ENCODE results near the gene GATAD2B. TPM values are rescaled to one million over a fixed set of nuclear protein-coding genes. Genes with fewer than 3 reads are reported as not detected.
"Not testable (repeated sequence)": the region's sequence is repeated elsewhere in the genome, so short reads cannot be mapped to it uniquely, and the experiment has no call there.

GATAD2B gene
- total RNA-seq, 1 donor from 2014 or later = 70.1 TPM

GRCh38 chr1:153770797-153771196, 152.0 kb downstream of the GATAD2B start:
- intact Hi-C loops (cut with micrococcal nuclease) = no loop called here

GRCh38 chr1:153769221-153769620, 153.6 kb downstream of the GATAD2B start:
- intact Hi-C loops (cut with micrococcal nuclease) = no loop called here

DNA sequence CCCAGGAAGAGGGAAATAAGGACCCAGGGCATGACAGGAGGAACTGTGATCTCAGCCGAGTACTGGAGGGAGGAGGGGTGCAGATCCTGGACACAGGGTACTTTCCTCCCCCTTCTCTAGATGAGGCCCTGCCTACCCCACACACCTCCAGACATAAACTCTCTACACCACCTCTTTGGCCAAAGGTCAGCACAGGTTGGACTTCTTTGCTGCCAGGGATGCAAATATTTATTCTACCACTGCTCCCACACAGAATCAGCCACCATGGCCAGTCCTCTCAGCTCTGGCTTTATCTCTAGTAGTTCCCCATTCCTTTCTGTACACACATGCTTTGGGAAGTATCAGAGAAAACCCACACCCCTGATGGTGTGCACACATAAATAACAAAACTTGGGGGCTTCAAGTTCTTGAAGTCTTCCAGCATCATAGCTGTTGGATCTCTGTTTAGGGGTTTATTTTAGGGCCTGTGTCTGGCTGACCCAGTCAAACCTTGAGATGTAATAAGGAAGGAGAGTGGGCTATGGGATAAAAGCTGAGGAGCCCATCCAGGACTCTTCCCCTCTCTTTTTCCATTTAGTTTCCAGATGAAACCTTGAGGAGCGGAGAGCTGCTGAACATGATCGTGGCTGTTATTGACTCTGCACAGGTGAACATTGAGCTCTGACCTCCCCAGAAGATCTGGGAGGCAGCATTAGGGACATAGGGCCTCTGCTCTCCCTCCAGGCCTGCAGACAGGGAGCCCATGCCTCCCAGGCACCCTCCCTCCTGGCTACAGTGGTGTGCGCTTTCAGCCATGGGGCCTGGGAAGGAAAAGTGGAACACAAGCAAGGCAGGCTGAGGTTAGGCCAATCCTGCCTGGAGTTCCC, 154.2 kb downstream of the GATAD2B start:
- intact Hi-C loops (cut with micrococcal nuclease) = no loop called here

DNA sequence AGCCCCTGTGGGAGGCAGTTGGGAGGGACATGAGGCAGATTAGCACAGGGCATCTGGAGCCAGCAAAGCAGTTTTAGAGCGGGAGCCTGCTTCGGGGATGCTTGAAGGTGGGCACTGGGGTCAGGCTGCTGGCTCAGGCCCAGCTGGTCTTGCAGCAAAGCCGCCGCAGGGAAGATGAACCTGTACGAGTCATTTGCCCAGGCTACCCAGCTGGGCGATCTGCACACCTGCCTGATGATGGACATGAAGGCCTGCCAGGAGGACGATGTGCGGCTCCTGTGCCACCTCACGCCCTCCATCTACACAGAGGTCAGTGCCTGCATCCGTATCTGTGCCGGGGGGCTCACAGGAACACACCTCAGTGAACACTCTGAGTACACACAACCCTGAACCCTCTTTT, 155.3 kb downstream of the GATAD2B start:
- intact Hi-C loops (cut with micrococcal nuclease) = no loop called here

GRCh38 chr1:153766663-153767062, 156.1 kb downstream of the GATAD2B start:
- intact Hi-C loops (cut with micrococcal nuclease) = not testable (repeated sequence)

DNA sequence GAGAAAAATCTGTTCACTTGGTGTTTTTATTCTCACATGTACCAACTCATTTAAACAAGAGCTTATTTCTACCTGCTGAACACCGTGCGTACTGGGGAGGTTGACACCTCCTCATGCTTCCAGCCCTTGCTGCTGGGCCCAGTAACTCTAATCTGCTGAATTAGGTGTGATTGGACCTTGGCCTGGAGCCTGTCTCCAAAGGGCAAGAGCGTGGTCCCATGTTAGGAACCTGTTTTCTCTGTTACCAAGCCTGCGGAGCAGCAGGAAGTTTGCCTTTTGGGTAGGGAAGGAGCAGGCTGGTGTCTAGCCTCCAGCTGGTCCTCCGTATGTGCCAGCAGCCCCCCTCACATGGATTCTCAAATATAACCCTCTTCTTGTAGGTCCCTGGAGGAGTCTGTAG, 158.5 kb downstream of the GATAD2B start:
- intact Hi-C loops (cut with micrococcal nuclease) = no loop called here

DNA sequence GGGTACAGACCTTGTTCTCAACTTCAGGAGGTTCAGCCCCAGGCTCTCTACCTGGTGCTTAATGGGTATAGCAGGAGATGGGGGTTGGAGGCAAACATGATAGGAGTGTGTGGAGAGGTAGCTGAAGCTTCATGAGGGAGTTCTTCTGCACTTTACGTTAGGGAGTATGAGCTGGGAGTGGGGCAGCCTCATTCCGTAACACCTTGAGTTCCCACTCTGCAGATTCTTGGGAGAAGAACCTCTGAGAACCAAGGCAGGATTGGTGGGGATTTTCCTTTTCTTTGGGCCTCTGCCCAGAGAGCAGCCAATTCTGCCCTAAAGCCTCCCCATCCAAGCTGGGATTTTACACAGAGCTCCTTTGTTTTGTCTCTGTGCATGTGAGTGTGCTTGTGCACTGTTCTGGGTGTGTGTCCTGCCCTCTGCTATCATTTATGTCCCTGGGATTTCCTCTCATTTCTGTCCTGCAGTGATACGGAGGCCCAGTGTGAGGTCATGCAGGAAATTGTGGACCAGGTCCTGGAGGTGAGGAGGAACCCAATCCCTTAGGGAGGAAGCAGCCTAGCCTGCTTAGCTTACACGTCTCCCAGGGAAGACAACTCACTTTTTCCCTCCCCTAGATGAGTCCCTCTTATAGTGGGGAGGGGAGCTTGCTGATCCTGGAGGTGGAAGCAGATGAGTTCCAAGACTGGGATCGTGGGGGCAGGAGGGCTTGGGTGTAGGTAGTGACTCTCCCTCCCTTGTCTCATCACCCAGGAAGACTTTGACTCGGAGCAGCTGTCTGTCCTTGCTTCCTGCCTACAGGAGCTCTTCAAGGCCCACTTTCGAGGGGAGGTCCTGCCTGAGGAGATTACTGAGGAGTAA, 159.2 kb downstream of the GATAD2B start:
- intact Hi-C loops (cut with micrococcal nuclease) = no loop called here

GRCh38 chr1:153760440-153760839, 162.3 kb downstream of the GATAD2B start:
- intact Hi-C loops (cut with micrococcal nuclease) = no loop called here

Other genes starting within 250 kb of the GATAD2B start
- gene NPR1, start 244.3 kb downstream of the GATAD2B start, total RNA-seq = not detected in 2 replicates
- gene INTS3, start 194.9 kb downstream of the GATAD2B start, total RNA-seq = 60.6 and 64.4 TPM in 2 replicates
- gene SLC27A3, start 147.6 kb downstream of the GATAD2B start, total RNA-seq = 21.0 and 22.5 TPM in 2 replicates
- gene DENND4B, start 23.7 kb upstream of the GATAD2B start, total RNA-seq = 170 and 173 TPM in 2 replicates
- 103 and 107 TPM in 2 replicates for gene CRTC2, start 35.6 kb upstream of the GATAD2B start, total RNA-seq
- 64.2 and 65.1 TPM in 2 replicates for gene SLC39A1, start 40.6 kb upstream of the GATAD2B start, total RNA-seq
- 6.1 and 6.2 TPM in 2 replicates for gene CREB3L4, start 44.9 kb upstream of the GATAD2B start, total RNA-seq
- 145 and 146 TPM in 2 replicates for gene JTB, start 54.7 kb upstream of the GATAD2B start, total RNA-seq
- gene RAB13, start 63.4 kb upstream of the GATAD2B start, total RNA-seq = 1.3 and 1.7 TPM in 2 replicates
- 1,743 and 1,866 TPM in 2 replicates for gene RPS27, start 67.8 kb upstream of the GATAD2B start, total RNA-seq
- gene NUP210L, start 232.1 kb upstream of the GATAD2B start, total RNA-seq = 0.12 and 0.15 TPM in 2 replicates